NOMO-1 treated with dmso at 0.1 percent for 144 hours (cell line): ENCODE data around the gene PARP11.

ENCODE experiments used
- DNase-seq: peaks from one replicate; lab custom pipeline; 2025; ENCODE audit not compliant: unreplicated experiment; lab: John Stamatoyannopoulos, UW

The PARP11 gene

GRCh38 chr12:3872800-3873636, at the start of gene PARP11:
TSS of gene PARP11 (minus strand) at chr12:3873399. CDS start at chr12:3873229, 170 bp downstream.
- DNase-seq, result peak; percentile 99

GRCh38 chr12:3922033-3922432, 48.8 kb upstream of the PARP11 start:
- no peak for DNase-seq

- no peak for DNase-seq
These were observed 48.3 kb upstream of the PARP11 start for GRCh38 chr12:3921526-3921925.

GRCh38 chr12:3921151-3921471, 47.9 kb upstream of the PARP11 start:
- no peak for DNase-seq

- no peak for DNase-seq
These were observed 47.4 kb upstream of the PARP11 start for GRCh38 chr12:3920351-3921150.

GRCh38 chr12:3913278-3913677, 40.1 kb upstream of the PARP11 start:
- no peak for DNase-seq

- DNase-seq, result no peak
These were observed 39.7 kb upstream of the PARP11 start for GRCh38 chr12:3912863-3913262.

- DNase-seq, result no peak
These were observed 38.2 kb upstream of the PARP11 start for GRCh38 chr12:3911409-3911808.

- DNase-seq, result no peak
These were observed 32.5 kb upstream of the PARP11 start for GRCh38 chr12:3905664-3906063.

GRCh38 chr12:3904999-3905398, 31.8 kb upstream of the PARP11 start:
- no peak for DNase-seq

- DNase-seq, result no peak
These were observed 29.7 kb upstream of the PARP11 start for GRCh38 chr12:3902921-3903320.

GRCh38 chr12:3901116-3901515, 27.9 kb upstream of the PARP11 start:
- DNase-seq, result no peak

- DNase-seq, result no peak
These were observed 25.6 kb upstream of the PARP11 start for GRCh38 chr12:3898756-3899155.

- no peak for DNase-seq
These were observed 24.3 kb upstream of the PARP11 start for GRCh38 chr12:3897371-3897971.

GRCh38 chr12:3896801-3897351, 23.7 kb upstream of the PARP11 start:
- peak; percentile 39 for DNase-seq

GRCh38 chr12:3896356-3896755, 23.2 kb upstream of the PARP11 start:
- DNase-seq, result no peak

- DNase-seq, result no peak
These were observed 19.4 kb upstream of the PARP11 start for GRCh38 chr12:3892631-3893030.

GRCh38 chr12:3891201-3891600, 18.0 kb upstream of the PARP11 start:
- DNase-seq, result no peak

- DNase-seq, result no peak
These were observed 15.5 kb upstream of the PARP11 start for GRCh38 chr12:3888659-3889058.

- DNase-seq, result no peak
These were observed 12.3 kb upstream of the PARP11 start for GRCh38 chr12:3885277-3886094.

GRCh38 chr12:3884671-3885070, 11.5 kb upstream of the PARP11 start:
- DNase-seq, result no peak
